SK-N-SH (cell line): Measurements from ENCODE around the gene TTC39A. TPM values are rescaled to one million over a fixed set of nuclear protein-coding genes. Genes with fewer than 3 reads are reported as not detected.

ENCODE experiments used
- CTCF ChIA-PET: fragments of 300-600, 350-600 bp; formaldehyde crosslinking; extraction: SDS; loops from one replicate; lab custom pipeline; 2021; lab: Yijun Ruan, JAX
- POLR2A ChIA-PET: fragments of 350-600 bp; sonication (Branson Sonifier 250); formaldehyde crosslinking; extraction: SDS; loops from one replicate; lab custom pipeline; 2020; ENCODE audit warnings: antibody characterized with exemption, inconsistent platforms; lab: Yijun Ruan, JAX
- DNase-seq: peaks from one replicate; pipeline ENCODE4 v3.0.0; 2012
- H2AFZ ChIP-seq: fragments of 200-600 bp; sonication (generic); 2 replicates; pipeline ENCODE4 v1.8.1; 2016; ENCODE audit warnings: antibody characterized with exemption, mild to moderate bottlenecking, low read depth
- H3F3A ChIP-seq: fragments of 200-600 bp; sonication (generic); replicated peaks from 2 replicates; pipeline ENCODE3; 2016; ENCODE audit warnings: antibody characterized with exemption, mild to moderate bottlenecking; ENCODE audit not compliant: insufficient read depth
- H3K27ac ChIP-seq, 2 experiments: fragments of 200-500 bp in 1 of 2; fragments of 200-600 bp in 1 of 2; sonication (Bioruptor generic) in 1 of 2; sonication (generic), shearing (Covaris generic) in 1 of 2; 2 replicates each; pipeline versions ENCODE4 v1.5.1 to v1.6.1; 2014 to 2016; ENCODE audit warnings: low read depth in 2 of 2, inconsistent platforms in 1 of 2, low read length in 1 of 2, mild to moderate bottlenecking in 1 of 2, mixed read lengths in 1 of 2
- H3K27me3 ChIP-seq: fragments of 200-600 bp; sonication (generic), shearing (Covaris generic); 2 replicates; pipeline ENCODE4 v1.6.1; 2016; ENCODE audit warnings: mixed run types; ENCODE audit not compliant: insufficient read depth
- H3K36me3 ChIP-seq, 2 experiments: fragments of 200-500 bp in 1 of 2; fragments of 200-600 bp in 1 of 2; sonication (Bioruptor generic) in 1 of 2; sonication (generic) in 1 of 2; replicated peaks in 1 of 2; 2 replicates each; pipeline versions ENCODE3 to v1.5.1; 2014 to 2016; ENCODE audit warnings: low read length in 1 of 2, mild to moderate bottlenecking in 1 of 2; ENCODE audit not compliant: insufficient read depth in 2 of 2, control insufficient read depth in 1 of 2
- H3K4me1 ChIP-seq, 2 experiments: fragments of 200-500 bp in 1 of 2; fragments of 200-600 bp in 1 of 2; sonication (Bioruptor generic) in 1 of 2; sonication (generic), shearing (Covaris generic) in 1 of 2; 2 replicates each; pipeline versions ENCODE4 v1.5.1 to v1.6.1; 2014 to 2016; ENCODE audit warnings: low read depth in 1 of 2, low read length in 1 of 2, mixed run types in 1 of 2; ENCODE audit not compliant: insufficient read depth in 2 of 2, control insufficient read depth in 1 of 2
- H3K4me2 ChIP-seq: fragments of 200-600 bp; sonication (generic), shearing (Covaris generic); 2 replicates; pipeline ENCODE4 v1.6.1; 2017; ENCODE audit warnings: mixed run types
- H3K4me3 ChIP-seq, 2 experiments: fragments of 200-500 bp in 1 of 2; fragments of 200-600 bp in 1 of 2; sonication (Bioruptor generic) in 1 of 2; sonication (generic), shearing (Covaris generic) in 1 of 2; 2 replicates each; pipeline versions ENCODE4 v1.5.1 to v1.8.1; 2014 to 2016; ENCODE audit warnings: low read depth in 2 of 2, inconsistent platforms in 1 of 2, low read length in 1 of 2, mild to moderate bottlenecking in 1 of 2, mixed read lengths in 1 of 2, moderate library complexity in 1 of 2
- H3K79me2 ChIP-seq: fragments of 200-600 bp; sonication (generic); 2 replicates; pipeline ENCODE4 v1.8.1; 2017; ENCODE audit warnings: mild to moderate bottlenecking; ENCODE audit not compliant: insufficient read depth
- H3K9ac ChIP-seq: fragments of 200-600 bp; sonication (generic); 2 replicates; pipeline ENCODE4 v1.6.1; 2017; ENCODE audit warnings: mixed run types
- H3K9me2 ChIP-seq: fragments of 200-600 bp; sonication (generic); 2 replicates; pipeline ENCODE4 v1.6.1; 2017; ENCODE audit warnings: mixed run types
- H3K9me3 ChIP-seq: fragments of 200-600 bp; sonication (generic); 2 replicates; pipeline ENCODE4 v1.6.1; 2017; ENCODE audit warnings: mixed run types, mild to moderate bottlenecking, moderate library complexity
- H4K20me1 ChIP-seq: fragments of 200-600 bp; sonication (generic); 2 replicates; pipeline ENCODE4 v1.6.1; 2017; ENCODE audit warnings: mild to moderate bottlenecking, mixed run types; ENCODE audit not compliant: insufficient read depth
- EP300 ChIP-seq, 2 experiments: IDR thresholded peaks; 2 replicates each; pipeline versions ENCODE4 v1.4.0 to v1.6.1; 2012; ENCODE audit warnings: borderline replicate concordance in 1 of 2, low read depth in 1 of 2, low read length in 1 of 2
- EZH2phosphoT487 ChIP-seq: fragments of 200-600 bp; sonication (generic); IDR thresholded peaks from 2 replicates; pipeline ENCODE4 v1.6.1; 2017; ENCODE audit warnings: low read depth, mixed run types, mild to moderate bottlenecking, antibody characterized with exemption, moderate library complexity, borderline replicate concordance
- FOXJ3 ChIP-seq: sonication (generic); formaldehyde crosslinking; IDR thresholded peaks from 2 replicates; pipeline ENCODE4 v1.5.1; 2020; ENCODE audit warnings: mild to moderate bottlenecking, missing genetic modification reagents
- GABPA ChIP-seq: IDR thresholded peaks from 2 replicates; pipeline ENCODE4 v1.4.0; 2012; ENCODE audit warnings: low read depth, mild to moderate bottlenecking
- JUND ChIP-seq: IDR thresholded peaks from 2 replicates; pipeline ENCODE4 v1.4.0; 2012
- MEF2A ChIP-seq: IDR thresholded peaks from 2 replicates; pipeline ENCODE4 v1.4.0; 2012; ENCODE audit warnings: low read depth, borderline replicate concordance
- NFIC ChIP-seq: IDR thresholded peaks from 2 replicates; pipeline ENCODE4 v1.4.0; 2012; ENCODE audit warnings: borderline replicate concordance
- NRF1 ChIP-seq: IDR thresholded peaks from 2 replicates; pipeline ENCODE4 v1.6.1; 2012; ENCODE audit warnings: low read depth, mild to moderate bottlenecking, low read length
- PBX3 ChIP-seq: IDR thresholded peaks from 2 replicates; pipeline ENCODE4; 2012
- RXRA ChIP-seq: IDR thresholded peaks from 2 replicates; pipeline ENCODE4 v1.4.0; 2012; ENCODE audit warnings: low read depth, mild to moderate bottlenecking, borderline replicate concordance
- TAF1 ChIP-seq: IDR thresholded peaks from 2 replicates; pipeline ENCODE4 v1.6.1; 2012; ENCODE audit warnings: low read depth, mild to moderate bottlenecking, low read length, moderate library complexity, borderline replicate concordance
- TCF12 ChIP-seq: IDR thresholded peaks from 2 replicates; pipeline ENCODE4 v1.4.0; 2012
- USF1 ChIP-seq: IDR thresholded peaks from 2 replicates; pipeline ENCODE4 v1.4.0; 2012; ENCODE audit warnings: low read depth, borderline replicate concordance
- USF2 ChIP-seq: fragments of 150-350 bp; IDR thresholded peaks from 2 replicates; pipeline ENCODE4 v1.6.1; 2017; ENCODE audit warnings: antibody characterized with exemption, low read length, low read depth, borderline replicate concordance
- YY1 ChIP-seq: IDR thresholded peaks from 2 replicates; pipeline ENCODE4 v1.4.0; 2012; ENCODE audit warnings: low read depth, mild to moderate bottlenecking
- ZBTB33 ChIP-seq: IDR thresholded peaks from 2 replicates; pipeline ENCODE4 v1.4.0; 2012; ENCODE audit warnings: low read depth, borderline replicate concordance
- WGBS: methylation state at CpG from one replicate; pipeline ENCODE4 v1.1.6; 2017; ENCODE audit warnings: low lambda C conversion rate; 5-methylcytosine and 5-hydroxymethylcytosine counted together
- polyA plus RNA-seq, 3 experiments: library from polyadenylated mRNA; depleted of rRNA; stranded (reverse); fragments of >200 nt; gene quantifications; 2 replicates each; pipeline ENCODE4 v1.2.3, GENCODE V29; 2012
- TF ChIP-seq, protein P1 (sequence below): fragments of 150-350 bp; IDR thresholded peaks from 2 replicates; pipeline ENCODE4 v1.6.1; 2016; ENCODE audit warnings: mild to moderate bottlenecking, low read depth, low read length
- TF ChIP-seq, protein P2 (sequence below): IDR thresholded peaks from 2 replicates; pipeline ENCODE4 v1.4.0; 2012; ENCODE audit warnings: low read depth

The TTC39A gene
- polyA plus RNA-seq, 1 of the 3 experiments (the other 2 are of a cell fraction) = 0.97 TPM

- Histone ChIP-seq H3K9me3 (no peaks in the 10 kb centered on the region), H3K4me1 (peaks cover 0 to 6% of the 10 kb centered on the region in 2 experiments; a peak in 1 of 4 replicates), H3K27me3 (no peaks in the 10 kb centered on the region), H3K9me2 (no peaks in the 10 kb centered on the region), H3K4me2 (no peak overlapping the region), H3K9ac (no peak overlapping the region), H4K20me1 (no peaks in the 10 kb centered on the region), H3F3A (peaks cover 8% of the 10 kb centered on the region), H3K27ac (no peak overlapping the region), H2AFZ (no peak overlapping the region), H3K79me2 (no peaks in the 10 kb centered on the region), H3K36me3 (no peaks in the 10 kb centered on the region), H3K4me3 (no peak overlapping the region)
- ChIA-PET CTCF (no interaction called here), POLR2A (no interaction called here)
- 79% methylated on average over 5 of the region's 7 CpGs for WGBS
- no peak for DNase-seq
- TF ChIP-seq YY1 (no peak), JUND (no peak), GABPA (no peak), TAF1 (no peak), FOXJ3 (CRISPR knock-in tag) (no peak), NFIC (no peak), NRF1 (no peak), ZBTB33 (no peak), RXRA (no peak), USF1 (no peak), USF2 (no peak), MEF2A (no peak), PBX3 (no peak), EP300 (IDR thresholded peaks at IDR 0.05; ENCODE audit: borderline replicate concordance in 1 of 2, low read depth in 1 of 2, low read length in 1 of 2) (no peak), TCF12 (no peak), EZH2phosphoT487 (no peak)
- TF ChIP-seq, protein P1, sequence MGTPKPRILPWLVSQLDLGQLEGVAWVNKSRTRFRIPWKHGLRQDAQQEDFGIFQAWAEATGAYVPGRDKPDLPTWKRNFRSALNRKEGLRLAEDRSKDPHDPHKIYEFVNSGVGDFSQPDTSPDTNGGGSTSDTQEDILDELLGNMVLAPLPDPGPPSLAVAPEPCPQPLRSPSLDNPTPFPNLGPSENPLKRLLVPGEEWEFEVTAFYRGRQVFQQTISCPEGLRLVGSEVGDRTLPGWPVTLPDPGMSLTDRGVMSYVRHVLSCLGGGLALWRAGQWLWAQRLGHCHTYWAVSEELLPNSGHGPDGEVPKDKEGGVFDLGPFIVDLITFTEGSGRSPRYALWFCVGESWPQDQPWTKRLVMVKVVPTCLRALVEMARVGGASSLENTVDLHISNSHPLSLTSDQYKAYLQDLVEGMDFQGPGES = no peak
- TF ChIP-seq, protein P2, sequence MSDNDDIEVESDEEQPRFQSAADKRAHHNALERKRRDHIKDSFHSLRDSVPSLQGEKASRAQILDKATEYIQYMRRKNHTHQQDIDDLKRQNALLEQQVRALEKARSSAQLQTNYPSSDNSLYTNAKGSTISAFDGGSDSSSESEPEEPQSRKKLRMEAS = no peak
Measured at GRCh38 chr1:51344276-51344601, 13.9 kb upstream of the TTC39A start.
